Mucosa of gallbladder (tissue), 1 donor: ENCODE results near the gene OR8B2. TPM values are rescaled to one million over a fixed set of nuclear protein-coding genes. Genes with fewer than 3 reads are reported as not detected.
"Not testable (repeated sequence)": the region's sequence is repeated elsewhere in the genome, so short reads cannot be mapped to it uniquely, and the experiment has no call there.

Experiments used
- DNase-seq: peaks from one replicate; pipeline ENCODE4 v3.0.0-alpha.2; 2020; ENCODE audit warnings: low spot score
- total RNA-seq: library from RNA; stranded (reverse); gene quantifications from one replicate; pipeline ENCODE4 v1.2.1, GENCODE V29; 2021
- donor health status: DM: no; HTN: no; CAD: no.

OR8B2 gene, protein sequence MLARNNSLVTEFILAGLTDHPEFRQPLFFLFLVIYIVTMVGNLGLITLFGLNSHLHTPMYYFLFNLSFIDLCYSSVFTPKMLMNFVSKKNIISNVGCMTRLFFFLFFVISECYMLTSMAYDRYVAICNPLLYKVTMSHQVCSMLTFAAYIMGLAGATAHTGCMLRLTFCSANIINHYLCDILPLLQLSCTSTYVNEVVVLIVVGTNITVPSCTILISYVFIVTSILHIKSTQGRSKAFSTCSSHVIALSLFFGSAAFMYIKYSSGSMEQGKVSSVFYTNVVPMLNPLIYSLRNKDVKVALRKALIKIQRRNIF
- not detected for total RNA-seq

DNA sequence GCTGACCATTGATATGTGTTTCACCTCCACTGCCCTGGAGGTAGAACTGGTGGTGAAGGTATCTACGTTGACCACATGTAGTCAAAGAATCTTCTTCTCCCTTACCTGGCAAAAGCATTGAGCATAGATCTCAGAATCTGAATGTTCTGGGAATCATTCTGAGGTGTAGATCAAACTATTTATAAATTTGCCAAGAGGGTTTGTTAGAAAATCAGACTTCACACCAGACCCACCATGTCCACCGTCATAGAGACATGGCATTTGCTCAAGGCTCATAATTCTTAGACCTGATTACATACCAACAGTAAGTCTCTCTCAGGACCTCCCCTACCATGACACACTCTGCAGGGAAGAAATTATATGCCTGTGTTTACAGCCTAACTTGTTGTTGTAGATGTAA lies at the start of gene OR8B2:
Gene OR8B2 (minus strand): TSS at position 101 of the 400 bp plus-strand sequence. CDS start 1,156 bp downstream, outside the sequence.
- no peak for DNase-seq

DNA sequence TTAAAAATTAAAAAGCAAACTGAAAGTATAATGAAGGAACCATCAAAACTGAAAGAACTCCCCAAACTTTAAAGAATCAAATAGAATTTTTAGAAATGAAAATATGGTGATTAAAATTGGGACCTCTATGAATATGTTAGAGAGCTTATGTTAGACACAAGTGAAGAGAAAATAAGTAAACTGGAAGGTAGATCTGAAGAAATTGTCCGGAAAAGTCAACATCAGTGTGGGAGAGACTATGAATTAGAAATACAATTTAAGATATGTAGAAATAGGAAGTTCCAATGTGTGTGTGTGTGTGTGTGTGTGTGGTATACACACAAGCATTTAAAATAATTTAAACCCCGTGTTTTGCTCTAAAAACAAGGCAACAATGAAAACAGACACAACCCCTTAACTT lies 45.3 kb upstream of the OR8B2 start:
- DNase-seq = no peak

DNA sequence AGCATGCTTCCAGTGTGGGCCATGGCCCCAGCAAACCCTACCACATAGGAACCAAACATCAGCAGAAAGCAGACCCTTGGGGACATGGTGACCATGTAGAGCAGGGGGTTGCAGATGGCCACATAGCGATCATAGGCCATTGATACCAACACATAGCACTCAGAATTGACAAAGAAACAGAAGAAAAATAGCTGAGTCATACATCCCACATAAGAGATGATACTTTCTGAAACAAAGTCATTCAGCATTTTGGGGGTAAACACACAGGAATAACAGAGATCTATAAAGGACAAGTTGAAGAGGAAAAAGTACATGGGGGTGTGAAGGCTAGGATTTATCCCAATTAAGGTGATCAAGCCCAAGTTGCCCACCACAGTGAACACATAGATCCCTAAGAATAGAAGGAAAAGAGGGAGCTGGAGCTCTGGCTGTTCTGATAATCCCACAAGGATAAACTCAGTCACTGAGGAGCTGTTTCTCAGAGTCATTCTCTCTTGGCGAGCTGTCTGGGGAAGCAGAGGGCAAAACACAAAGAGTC lies 40.2 kb upstream of the OR8B2 start, which contains the start of gene OR8B4:
Gene OR8B4 (minus strand): TSS at position 488 of the 538 bp plus-strand sequence. CDS start 0 bp downstream, at position 488.
- DNase-seq = no peak

DNA sequence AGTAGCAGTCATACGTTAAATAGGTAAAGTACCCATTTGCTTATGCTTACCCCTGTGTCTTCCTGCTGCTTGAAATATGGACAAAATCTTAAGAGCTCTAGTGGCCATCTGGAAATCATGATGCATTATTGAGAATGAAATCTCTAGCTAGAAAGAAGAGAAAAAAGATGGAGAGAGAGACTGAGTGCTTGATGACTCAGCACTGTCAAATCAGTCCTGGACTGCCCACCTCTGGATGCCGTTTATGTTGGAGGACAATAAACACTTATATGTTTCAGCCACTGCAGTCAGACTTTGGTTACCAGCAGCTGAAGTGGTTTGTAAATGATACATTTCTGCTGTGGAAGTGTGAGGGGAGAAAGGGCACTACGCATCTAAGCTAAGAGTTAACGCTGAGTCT lies 36.7 kb upstream of the OR8B2 start:
- DNase-seq = no peak

DNA sequence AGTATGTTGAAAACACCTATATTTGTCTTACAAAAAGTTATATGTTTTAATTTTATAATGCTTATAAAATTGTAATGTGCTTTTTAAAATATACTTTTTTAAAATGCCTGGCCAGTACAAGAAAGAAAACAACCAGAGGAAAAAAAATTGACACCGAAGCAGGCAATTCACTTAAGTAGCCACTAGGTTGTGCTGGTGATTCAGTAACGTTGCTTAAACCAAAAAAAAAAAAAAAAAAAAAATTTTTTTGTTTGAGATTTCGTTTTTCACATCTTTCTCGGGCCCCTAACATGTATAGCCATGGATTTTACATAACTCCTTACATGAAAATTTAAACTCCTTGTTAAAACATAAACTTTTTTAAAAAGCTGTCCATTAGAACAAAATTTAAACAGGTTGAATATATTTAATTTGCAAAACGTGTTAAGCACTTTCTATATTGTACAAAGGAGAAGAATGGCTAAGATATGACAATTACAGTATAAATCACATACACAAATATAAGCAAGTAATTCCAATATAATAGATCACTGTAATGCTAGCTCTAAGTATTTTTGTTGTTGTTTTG lies 31.1 kb upstream of the OR8B2 start:
- no peak for DNase-seq

DNA sequence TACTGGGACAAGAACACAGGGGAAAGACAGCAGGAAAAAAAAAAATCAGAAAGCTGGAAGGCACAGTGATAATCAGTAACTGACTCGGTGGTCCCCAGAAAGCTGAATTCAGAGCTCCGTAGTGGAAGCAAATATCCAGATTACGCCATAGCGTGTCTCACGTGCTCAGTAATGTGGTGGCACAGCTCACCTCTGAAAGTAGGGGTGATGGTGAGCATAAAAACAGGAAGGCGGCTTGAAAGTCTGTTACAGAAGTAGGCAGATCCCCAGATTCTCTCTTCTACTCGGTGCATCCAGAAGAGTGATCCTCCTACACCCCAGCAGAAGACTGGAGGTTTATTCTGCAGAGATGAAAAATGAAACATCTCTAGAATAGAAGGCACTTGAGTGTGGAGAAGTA lies 25.6 kb upstream of the OR8B2 start:
- DNase-seq = no peak

DNA sequence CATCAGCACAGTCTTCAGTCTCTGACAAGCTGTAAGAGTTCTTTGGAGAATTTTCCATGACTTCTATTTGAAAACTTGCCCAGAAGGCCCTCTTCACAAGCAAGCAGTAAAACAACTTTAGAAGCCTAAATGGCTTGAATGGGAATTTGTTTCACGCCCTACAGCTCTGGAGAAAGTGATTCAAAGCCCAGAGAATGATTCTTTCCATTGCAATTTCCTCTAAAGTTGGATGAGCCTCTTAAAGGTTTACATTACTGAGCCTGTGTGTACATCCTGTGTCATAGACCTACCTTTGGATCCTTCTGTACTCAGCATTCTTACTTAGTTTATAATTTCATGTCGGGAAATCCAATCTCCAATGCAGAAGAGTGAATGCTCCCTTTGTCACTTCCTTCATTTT lies 21.3 kb upstream of the OR8B2 start:
- DNase-seq = no peak

DNA sequence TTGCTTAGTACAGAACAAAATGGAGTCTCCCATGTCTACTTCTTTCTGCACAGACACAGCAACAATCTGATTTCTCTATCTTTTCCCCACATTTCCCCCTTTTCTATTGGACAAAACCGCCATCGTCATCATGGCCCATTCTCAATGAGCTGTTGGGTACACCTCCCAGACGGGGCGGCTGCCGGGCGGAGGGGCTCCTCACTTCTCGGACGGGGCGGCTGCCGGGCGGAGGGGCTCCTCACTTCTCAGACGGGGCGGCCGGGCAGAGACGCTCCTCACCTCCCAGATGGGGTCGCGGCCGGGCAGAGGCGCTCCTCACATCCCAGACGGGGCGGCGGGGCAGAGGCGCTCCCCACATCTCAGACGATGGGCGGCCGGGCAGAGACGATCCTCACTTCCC lies 18.9 kb upstream of the OR8B2 start:
- not testable (repeated sequence) for DNase-seq

DNA sequence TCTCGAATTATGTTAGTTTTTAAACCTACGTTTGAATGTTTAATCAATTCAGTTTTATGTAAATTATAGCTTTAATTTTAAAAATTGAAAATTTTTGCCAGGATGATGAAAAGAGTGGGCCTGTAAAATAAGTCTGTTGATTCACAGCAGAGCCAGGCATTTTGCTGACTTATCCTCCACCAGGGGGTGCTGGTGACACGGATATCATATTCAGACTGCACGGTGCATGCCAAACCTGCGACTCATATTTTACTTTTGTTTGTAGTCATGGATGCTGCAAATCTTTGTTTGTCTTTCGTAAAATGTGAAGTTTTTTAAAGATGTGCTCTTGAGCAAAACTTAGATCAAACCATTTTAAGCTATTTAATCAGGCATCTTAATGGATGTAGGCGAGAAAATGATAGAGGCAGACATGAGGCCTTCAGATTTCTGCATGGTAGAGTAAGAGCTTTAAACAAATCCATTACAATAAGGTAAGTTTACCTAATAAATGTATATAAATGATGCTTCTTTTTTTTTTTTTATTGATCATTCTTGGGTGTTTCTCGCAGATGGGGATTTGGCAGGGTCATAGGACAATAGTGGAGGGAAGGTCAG lies 18.1 kb upstream of the OR8B2 start:
- peak; percentile 53 for DNase-seq

DNA sequence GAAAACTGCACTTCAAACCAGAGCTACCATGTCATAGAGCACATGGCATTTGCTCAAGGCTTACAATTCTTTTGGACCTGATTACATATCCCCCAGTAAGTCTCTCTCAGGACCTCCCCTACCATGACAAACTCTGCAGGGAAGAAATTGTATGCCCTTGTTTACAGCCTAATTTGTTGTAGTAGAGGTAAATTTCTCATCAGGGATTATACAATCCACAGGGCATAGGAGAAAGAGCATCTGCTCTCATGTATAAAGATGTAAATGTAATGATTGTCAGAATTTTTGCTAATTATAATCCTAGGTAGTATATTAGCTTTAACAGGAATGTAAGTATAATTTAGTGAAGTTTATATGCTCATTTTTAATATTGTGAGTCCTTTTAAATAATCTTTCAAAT lies 14.6 kb upstream of the OR8B2 start, which contains the start of gene OR8B3:
Gene OR8B3 (minus strand): TSS at position 101 of the 400 bp plus-strand sequence. CDS start 1,673 bp downstream, outside the sequence.
- DNase-seq = no peak

DNA sequence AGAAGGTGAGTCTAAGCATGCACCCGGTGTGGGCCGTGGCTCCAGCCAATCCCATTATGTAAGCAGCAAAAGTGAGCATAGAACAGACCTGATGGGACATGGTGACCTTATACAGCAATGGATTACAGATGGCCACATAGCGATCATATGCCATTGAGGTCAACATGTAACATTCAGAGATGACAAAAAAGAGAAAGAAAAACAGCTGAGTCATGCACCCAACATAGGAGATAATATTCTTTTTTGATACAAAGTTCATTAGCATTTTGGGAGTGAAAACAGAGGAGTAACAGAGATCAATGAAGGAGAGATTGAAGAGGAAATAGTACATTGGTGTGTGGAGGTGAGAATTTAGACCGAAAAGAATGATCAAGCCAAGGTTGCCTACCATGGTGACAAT lies 12.5 kb upstream of the OR8B2 start:
- DNase-seq = not testable (repeated sequence)

DNA sequence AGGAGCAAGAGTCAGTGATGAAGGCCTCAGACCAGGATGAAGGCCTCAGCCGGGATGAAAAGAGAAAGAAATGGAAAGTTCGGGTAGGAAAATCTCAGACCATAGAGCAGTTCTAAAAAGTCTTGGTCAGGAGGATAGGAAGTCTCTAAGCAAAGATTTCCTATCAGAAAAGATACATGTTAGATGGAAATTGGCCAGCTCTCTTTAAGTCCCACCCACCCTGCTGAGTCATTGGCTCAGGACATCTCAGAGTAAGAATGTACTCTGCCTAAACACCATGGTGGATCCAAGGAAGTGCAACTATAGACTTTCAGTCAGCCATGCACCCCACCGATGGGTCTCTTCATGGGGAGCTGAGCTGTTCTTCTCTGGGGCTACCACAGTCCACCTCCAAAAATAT lies 10.1 kb upstream of the OR8B2 start:
- no peak for DNase-seq

DNA sequence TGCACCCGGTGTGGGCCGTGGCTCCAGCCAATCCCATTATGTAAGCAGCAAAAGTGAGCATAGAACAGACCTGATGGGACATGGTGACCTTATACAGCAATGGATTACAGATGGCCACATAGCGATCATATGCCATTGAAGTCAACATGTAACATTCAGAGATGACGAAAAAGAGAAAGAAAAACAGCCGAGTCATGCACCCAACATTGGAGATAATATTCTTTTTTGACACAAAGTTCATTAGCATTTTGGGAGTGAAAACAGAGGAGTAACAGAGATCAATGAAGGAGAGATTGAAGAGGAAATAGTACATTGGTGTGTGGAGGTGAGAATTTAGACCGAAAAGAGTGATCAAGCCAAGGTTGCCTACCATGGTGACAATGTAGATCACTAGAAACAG lies 1.4 kb downstream of the OR8B2 start:
- DNase-seq = not testable (repeated sequence)

DNA sequence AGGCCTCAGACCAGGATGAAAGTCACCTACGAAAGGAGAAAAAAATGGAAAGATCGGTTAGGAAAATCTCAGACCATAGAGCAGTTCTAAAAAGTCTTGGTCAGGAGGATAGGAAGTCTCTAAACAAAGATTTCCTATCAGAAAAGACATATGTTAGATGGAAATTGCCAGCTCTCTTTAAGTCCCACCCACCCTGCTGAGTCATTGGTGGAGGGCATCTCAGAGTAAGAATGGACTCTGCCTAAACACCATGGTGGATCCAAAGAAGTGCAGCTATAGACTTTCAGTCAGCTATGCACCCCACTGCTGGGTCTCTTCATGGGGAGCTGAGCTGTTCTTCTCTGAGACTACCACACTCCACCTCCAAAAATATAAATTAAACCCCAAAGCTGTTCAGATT lies 3.7 kb downstream of the OR8B2 start:
- no peak for DNase-seq

DNA sequence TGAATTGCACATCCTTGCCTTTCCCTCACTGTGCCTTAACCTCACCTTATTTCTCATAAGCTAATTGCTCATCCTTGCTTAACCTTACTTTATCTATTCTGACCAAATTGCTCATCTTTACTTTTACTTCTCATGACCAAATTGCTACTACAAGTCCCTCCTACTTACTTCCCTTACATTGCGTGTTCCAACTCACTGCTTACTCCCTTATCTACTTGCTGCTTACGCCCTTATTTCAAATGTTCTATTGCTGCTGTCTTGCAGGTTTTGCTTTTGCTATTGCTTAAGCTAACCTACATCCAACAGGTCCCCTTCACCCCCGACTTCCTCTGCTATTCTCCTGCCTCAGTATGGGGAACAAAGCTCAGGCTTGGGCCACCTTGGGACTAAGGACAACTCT lies 8.0 kb downstream of the OR8B2 start:
- no peak for DNase-seq

DNA sequence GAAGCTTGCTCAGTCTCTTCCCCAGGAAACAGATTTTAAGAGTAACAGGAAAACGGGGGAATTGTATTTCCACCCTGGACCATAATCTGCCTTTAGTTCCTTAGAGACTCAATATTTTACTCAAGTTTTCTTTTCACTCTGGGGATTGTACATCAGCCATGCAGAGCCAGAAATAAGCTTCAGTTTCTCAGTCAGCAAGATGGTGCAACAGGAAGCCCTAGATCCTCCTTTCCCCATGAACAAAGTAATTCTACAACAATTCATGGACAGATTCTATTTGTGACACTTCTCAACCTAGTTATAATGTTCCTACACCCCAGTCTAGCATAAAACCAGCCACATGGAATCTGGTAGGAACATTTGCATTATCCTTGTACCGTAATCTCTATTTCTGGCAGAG lies 24.7 kb downstream of the OR8B2 start:
- no peak for DNase-seq

DNA sequence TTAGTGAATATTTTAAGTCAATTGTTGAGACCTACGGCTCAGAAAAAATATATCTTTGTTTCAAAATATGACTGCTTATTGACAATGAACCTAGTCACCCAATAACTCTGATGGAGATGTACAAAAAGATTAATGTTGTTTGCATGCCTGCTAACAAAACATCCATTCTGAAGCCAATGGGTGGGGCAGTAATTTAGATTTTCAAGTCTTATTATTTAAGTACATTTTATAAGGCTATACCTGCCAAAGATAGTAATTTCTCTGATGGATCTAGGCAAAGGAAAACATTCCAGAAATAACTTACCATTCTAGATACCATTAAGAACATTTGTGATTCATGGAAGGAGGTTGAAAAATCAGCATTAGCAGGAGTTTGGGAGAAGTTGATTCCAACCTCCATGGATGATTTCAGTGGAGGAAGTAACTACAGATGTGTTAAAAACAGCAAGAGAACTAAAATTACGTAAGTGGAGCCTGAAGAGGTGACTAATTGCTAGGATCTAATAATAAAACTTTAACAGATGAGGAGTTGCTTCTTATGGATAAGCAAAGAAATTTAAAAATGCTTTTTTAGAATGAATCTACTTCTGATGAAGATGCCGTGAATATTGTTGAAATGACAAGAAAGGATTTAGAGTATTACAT lies 37.9 kb downstream of the OR8B2 start:
- DNase-seq = no peak

DNA sequence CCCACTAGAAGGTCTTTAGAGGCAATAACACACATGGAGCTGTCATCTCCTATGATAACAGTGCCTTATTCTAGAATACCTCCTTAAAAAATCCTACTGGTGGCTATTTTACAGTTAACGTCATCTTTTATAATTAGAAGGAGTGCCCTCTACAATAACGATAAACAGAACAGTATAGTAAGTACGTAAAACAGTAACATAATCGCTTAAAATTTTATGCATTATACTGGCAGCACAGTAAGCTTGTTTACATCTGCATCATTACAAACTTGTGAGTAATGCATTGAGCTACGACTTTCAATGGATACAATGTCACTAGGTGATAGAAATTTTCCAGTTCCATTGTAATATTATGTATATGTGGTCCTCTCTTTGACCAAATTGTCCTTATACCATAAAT lies 40.0 kb downstream of the OR8B2 start:
- DNase-seq = no peak

DNA sequence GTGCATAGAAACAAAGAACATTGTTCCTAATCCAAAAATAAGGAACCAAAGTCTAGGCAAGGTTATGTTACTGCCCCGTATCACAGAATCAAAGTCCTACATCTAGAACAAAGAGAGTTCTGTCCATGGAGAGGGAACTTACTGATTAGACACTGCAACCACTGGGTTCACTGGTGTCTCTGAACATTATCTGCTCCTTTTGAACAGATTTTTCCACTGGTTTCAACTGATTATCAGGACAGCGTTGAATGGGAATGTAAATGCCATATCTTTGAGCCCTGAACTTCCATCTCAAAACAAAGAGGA lies 44.2 kb downstream of the OR8B2 start:
- DNase-seq = no peak

DNA sequence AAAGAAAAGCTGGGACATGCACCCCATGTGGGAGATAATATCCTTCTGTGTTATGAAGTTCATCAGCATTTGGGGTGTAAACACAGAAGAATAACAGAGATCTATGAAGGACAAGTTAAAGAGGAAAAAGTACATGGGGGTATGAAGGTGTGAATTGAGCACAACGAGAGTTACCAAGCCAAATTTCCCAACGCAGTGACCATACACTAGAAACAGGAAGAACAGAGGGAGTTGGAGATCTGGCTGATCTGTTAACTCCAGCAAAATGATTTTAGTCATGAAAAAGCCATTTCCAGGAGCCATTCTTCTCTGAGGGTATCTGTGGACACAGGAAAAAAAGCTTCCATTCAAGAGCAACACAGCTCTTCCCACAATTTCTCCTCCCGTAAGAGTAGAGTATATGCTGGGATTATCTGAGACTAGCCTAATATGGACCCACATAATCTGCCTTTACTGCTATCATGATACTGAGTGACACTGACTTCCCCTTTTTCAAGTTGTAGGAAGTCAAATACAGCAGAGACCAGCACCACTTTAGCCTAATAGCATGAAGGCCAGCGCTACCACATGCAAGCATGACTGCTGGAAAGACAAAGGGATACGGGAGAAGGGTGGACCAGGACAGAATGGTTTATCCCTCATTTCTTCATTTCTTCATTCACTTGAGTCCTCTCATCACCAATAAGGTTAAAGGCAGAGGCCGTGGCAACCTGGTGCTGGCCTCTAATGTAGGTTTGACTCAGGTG lies 44.7 kb downstream of the OR8B2 start:
- DNase-seq = no peak
